ENCODE measurements around the gene SPOCK1. TPM values are rescaled to one million over a fixed set of nuclear protein-coding genes. Genes with fewer than 3 reads are reported as not detected.

Gene SPOCK1
- total RNA-seq, 1 experiment from 2014 or later: 0.27 TPM

- no peak for TF ChIP-seq POLR2AphosphoS5 (IDR thresholded peaks at IDR 0.05; ENCODE audit: low read depth, low read length)
- no peak for TF ChIP-seq JUND (IDR thresholded peaks at IDR 0.05)
- TF ChIP-seq CTCF (IDR thresholded peaks at IDR 0.05 in 2 of 3, conservative IDR thresholded peaks at IDR 0.05 in 1 of 3; ENCODE audit: borderline replicate concordance in 1 of 3, insufficient read depth in 1 of 3, low read depth in 2 of 3, low read length in 2 of 3): no peak
- no peak for TF ChIP-seq SP1 (IDR thresholded peaks at IDR 0.05; ENCODE audit: low read depth)
- TF ChIP-seq TCF7L2 (IDR thresholded peaks at IDR 0.05; ENCODE audit: borderline replicate concordance, extremely low read depth, insufficient read depth, insufficient read length): no peak
- TF ChIP-seq RAD21 (IDR thresholded peaks at IDR 0.05; ENCODE audit: low read depth): no peak
Measured at GRCh38 chr5:137176126-137176525, 323.0 kb downstream of the SPOCK1 start (continued).

GRCh38 chr5:137174196-137174595 is 324.9 kb downstream of the SPOCK1 start:
- no peaks in the 10 kb centered on the region for H3K79me2 ChIP-seq (ENCODE audit: insufficient read depth, low read length)
- no peaks in the 10 kb centered on the region for H4K20me1 ChIP-seq (ENCODE audit: insufficient read depth)
- no peak overlapping the region for H3K4me2 ChIP-seq (ENCODE audit: low read length)
- intact Hi-C loops (cut with micrococcal nuclease): no loop called here
- H2AFZ ChIP-seq (ENCODE audit: low read depth, low read length, poor library complexity, severe bottlenecking): no peak overlapping the region
- no peaks in the 10 kb centered on the region for H3K9me3 ChIP-seq (ENCODE audit: control insufficient read depth in 1 of 2, insufficient read depth in 1 of 2, low read depth in 1 of 2, low read length in 2 of 2)
- DNase-seq (ENCODE audit: low read depth, low spot score): no peak
- H3K4me3 ChIP-seq (replicated peaks in 1 of 2; ENCODE audit: low read depth in 1 of 2, low read length in 2 of 2): no peak overlapping the region
- no peak overlapping the region for H3K27ac ChIP-seq (ENCODE audit: low read depth, low read length)
- CTCF ChIA-PET: no interaction called here
- no peak overlapping the region for H3K9ac ChIP-seq (ENCODE audit: low read length)
- POLR2A ChIA-PET: no interaction called here
- TF ChIP-seq ZFX (IDR thresholded peaks at IDR 0.05) (no peak), ZNF274 (IDR thresholded peaks at IDR 0.05; ENCODE audit: low read depth, low read length) (no peak), SP1 (IDR thresholded peaks at IDR 0.05; ENCODE audit: low read depth) (no peak), CTCF (IDR thresholded peaks at IDR 0.05 in 2 of 3, conservative IDR thresholded peaks at IDR 0.05 in 1 of 3; ENCODE audit: borderline replicate concordance in 1 of 3, insufficient read depth in 1 of 3, low read depth in 2 of 3, low read length in 2 of 3) (no peak), RAD21 (IDR thresholded peaks at IDR 0.05; ENCODE audit: low read depth) (no peak)
- ATAC-seq: no peak
- BruUV-seq (replicated peaks): no TSS peak
- RAD21 ChIA-PET (ENCODE audit: low non-redundant PET in 1 of 2, low total read pairs in 2 of 2, uncharacterized antibody in 2 of 2, unreplicated experiment in 2 of 2): no interaction called here
- H3K4me1 ChIP-seq (ENCODE audit: control insufficient read depth in 1 of 2, insufficient read depth in 2 of 2, low read length in 2 of 2): no peaks in the 10 kb centered on the region
- peaks cover 56% of the 10 kb centered on the region for H3K27me3 ChIP-seq (ENCODE audit: insufficient read depth, low read length)
- no peaks in the 10 kb centered on the region for H3K9me2 ChIP-seq (ENCODE audit: insufficient read depth)
- H3K36me3 ChIP-seq (ENCODE audit: control insufficient read depth in 1 of 2, insufficient read depth in 2 of 2, low read length in 2 of 2): no peaks in the 10 kb centered on the region

Data from HCT116 (cell line).